B cell (primary cell): ENCODE data around the gene TGFBRAP1.

Source experiments
- CTCF ChIP-seq: fragments of 200-600 bp; IDR thresholded peaks from one replicate; pipeline ENCODE4 v1.8.0; 2022; ENCODE audit warnings: antibody characterized with exemption, mild to moderate bottlenecking
- EZH2 ChIP-seq: IDR thresholded peaks from 2 replicates; pipeline ENCODE4 v1.6.1; 2012; ENCODE audit warnings: borderline replicate concordance, low read depth, mild to moderate bottlenecking, moderate library complexity, low read length; ENCODE audit not compliant: insufficient read depth, poor library complexity, severe bottlenecking

- TF ChIP-seq CTCF: no peak
- TF ChIP-seq EZH2: no peak
These were observed 31.8 kb upstream of the TGFBRAP1 start for GRCh38 chr2:105361102-105361889.
